Measurements from ENCODE around the gene PEX26. TPM values are rescaled to one million over a fixed set of nuclear protein-coding genes. Genes with fewer than 3 reads are reported as not detected.
"Not testable (repeated sequence)": the region's sequence is repeated elsewhere in the genome, so short reads cannot be mapped to it uniquely, and the experiment has no call there.

Gene PEX26
- total RNA-seq, 2 experiments from 2014 or later, result 19.6 to 20.8 TPM

- H3K4me3 ChIP-seq (ENCODE audit: low read length), result no peak overlapping the region
- no peaks in the 10 kb centered on the region for H3K36me3 ChIP-seq (ENCODE audit: insufficient read depth, low read length)
- ChIA-PET POLR2A (no interaction called here), CTCF (no interaction called here)
- Mint-ChIP-seq H3K4me3 (no peak overlapping the region), H3K9me3 (no peaks in the 10 kb centered on the region), H3K36me3 (ENCODE audit: low read depth) (peaks cover 4% of the 10 kb centered on the region), H3K27me3 (no peaks in the 10 kb centered on the region), H3K4me1 (ENCODE audit: low read depth) (peaks cover 4% of the 10 kb centered on the region), H3K27ac (no peak overlapping the region)
- H3K9me3 ChIP-seq (ENCODE audit: control insufficient read depth in 1 of 2, insufficient read depth in 1 of 2, low read length in 2 of 2), result no peaks in the 10 kb centered on the region
- no peaks in the 10 kb centered on the region for H3K27me3 ChIP-seq (ENCODE audit: control insufficient read depth in 1 of 2, insufficient read depth in 2 of 2, low read length in 2 of 2)
- TF ChIP-seq, protein P1, sequence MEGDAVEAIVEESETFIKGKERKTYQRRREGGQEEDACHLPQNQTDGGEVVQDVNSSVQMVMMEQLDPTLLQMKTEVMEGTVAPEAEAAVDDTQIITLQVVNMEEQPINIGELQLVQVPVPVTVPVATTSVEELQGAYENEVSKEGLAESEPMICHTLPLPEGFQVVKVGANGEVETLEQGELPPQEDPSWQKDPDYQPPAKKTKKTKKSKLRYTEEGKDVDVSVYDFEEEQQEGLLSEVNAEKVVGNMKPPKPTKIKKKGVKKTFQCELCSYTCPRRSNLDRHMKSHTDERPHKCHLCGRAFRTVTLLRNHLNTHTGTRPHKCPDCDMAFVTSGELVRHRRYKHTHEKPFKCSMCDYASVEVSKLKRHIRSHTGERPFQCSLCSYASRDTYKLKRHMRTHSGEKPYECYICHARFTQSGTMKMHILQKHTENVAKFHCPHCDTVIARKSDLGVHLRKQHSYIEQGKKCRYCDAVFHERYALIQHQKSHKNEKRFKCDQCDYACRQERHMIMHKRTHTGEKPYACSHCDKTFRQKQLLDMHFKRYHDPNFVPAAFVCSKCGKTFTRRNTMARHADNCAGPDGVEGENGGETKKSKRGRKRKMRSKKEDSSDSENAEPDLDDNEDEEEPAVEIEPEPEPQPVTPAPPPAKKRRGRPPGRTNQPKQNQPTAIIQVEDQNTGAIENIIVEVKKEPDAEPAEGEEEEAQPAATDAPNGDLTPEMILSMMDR (IDR thresholded peaks at IDR 0.05), result no peak
- no peak overlapping the region for H3K27ac ChIP-seq (ENCODE audit: low read depth in 1 of 2, low read length in 2 of 2)
- no peak for DNase-seq
- ATAC-seq (ENCODE audit: poor library complexity), result no peak
- intact Hi-C loops (cut with DNase I, micrococcal nuclease), result no loop called here
- peaks cover 3% of the 10 kb centered on the region for H3K4me1 ChIP-seq (ENCODE audit: insufficient read depth, low read length)
Measured at GRCh38 chr22:18121954-18122554, 44.3 kb downstream of the PEX26 start.

- ATAC-seq (ENCODE audit: poor library complexity); H3K27me3 Mint-ChIP-seq; intact Hi-C loops (cut with DNase I, micrococcal nuclease); H3K27me3 ChIP-seq (ENCODE audit: control insufficient read depth in 1 of 2, insufficient read depth in 2 of 2, low read length in 2 of 2); H3K4me3 Mint-ChIP-seq; H3K27ac Mint-ChIP-seq; H3K36me3 ChIP-seq (ENCODE audit: insufficient read depth, low read length); H3K36me3 Mint-ChIP-seq (ENCODE audit: low read depth); H3K4me3 ChIP-seq (ENCODE audit: low read length); H3K27ac ChIP-seq (ENCODE audit: low read depth in 1 of 2, low read length in 2 of 2); H3K4me1 Mint-ChIP-seq (ENCODE audit: low read depth); POLR2A ChIA-PET; DNase-seq; H3K9me3 Mint-ChIP-seq; H3K4me1 ChIP-seq (ENCODE audit: insufficient read depth, low read length); CTCF ChIA-PET; H3K9me3 ChIP-seq (ENCODE audit: control insufficient read depth in 1 of 2, insufficient read depth in 1 of 2, low read length in 2 of 2): not testable (repeated sequence)
Measured at GRCh38 chr22:18123476-18124025, 45.8 kb downstream of the PEX26 start.

DNA sequence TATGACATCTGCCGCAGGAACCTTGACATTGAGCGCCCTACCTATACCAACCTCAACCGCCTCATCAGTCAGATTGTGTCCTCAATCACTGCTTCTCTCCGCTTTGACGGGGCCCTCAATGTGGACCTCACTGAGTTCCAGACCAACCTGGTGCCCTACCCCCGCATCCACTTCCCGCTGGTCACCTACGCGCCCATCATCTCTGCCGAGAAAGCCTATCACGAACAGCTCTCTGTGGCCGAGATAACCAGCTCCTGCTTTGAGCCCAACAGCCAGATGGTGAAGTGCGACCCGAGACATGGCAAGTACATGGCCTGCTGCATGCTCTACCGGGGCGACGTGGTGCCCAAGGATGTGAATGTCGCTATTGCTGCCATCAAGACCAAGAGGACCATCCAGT, 48.8 kb downstream of the PEX26 start:
- intact Hi-C loops (cut with DNase I, micrococcal nuclease), result no loop called here

More for the DNA sequence above, 48.8 kb downstream of the PEX26 start:
- H3K27ac Mint-ChIP-seq, result no peak overlapping the region
- DNase-seq, result no peak
- H3K9me3 Mint-ChIP-seq, result no peaks in the 10 kb centered on the region
- no peaks in the 10 kb centered on the region for H3K4me1 Mint-ChIP-seq (ENCODE audit: low read depth)
- Histone ChIP-seq H3K27me3 (ENCODE audit: control insufficient read depth in 1 of 2, insufficient read depth in 2 of 2, low read length in 2 of 2) (no peaks in the 10 kb centered on the region), H3K27ac (ENCODE audit: low read depth in 1 of 2, low read length in 2 of 2) (no peak overlapping the region), H3K36me3 (ENCODE audit: insufficient read depth, low read length) (peaks cover 3% of the 10 kb centered on the region), H3K4me1 (ENCODE audit: insufficient read depth, low read length) (no peaks in the 10 kb centered on the region), H3K4me3 (ENCODE audit: low read length) (no peak overlapping the region), H3K9me3 (ENCODE audit: control insufficient read depth in 1 of 2, insufficient read depth in 1 of 2, low read length in 2 of 2) (no peaks in the 10 kb centered on the region)
- H3K36me3 Mint-ChIP-seq (ENCODE audit: low read depth), result peaks cover 9% of the 10 kb centered on the region
- no peak overlapping the region for H3K4me3 Mint-ChIP-seq
- H3K27me3 Mint-ChIP-seq, result no peaks in the 10 kb centered on the region
- CTCF ChIA-PET, result no interaction called here
- TF ChIP-seq, protein P1 (IDR thresholded peaks at IDR 0.05), result no peak
- no peak for ATAC-seq (ENCODE audit: poor library complexity)
- POLR2A ChIA-PET, result no interaction called here
